Inflammatory macrophage treated with lipopolysaccharide for 1 hour (primary cell): ENCODE results near the gene BAMBI.

ENCODE experiments used
- DNase-seq, 2 donors: peaks; one replicate each; pipeline ENCODE4 v3.0.0-alpha.2; 2020 to 2022

BAMBI gene

GRCh38 chr10:28709001-28709710 is 31.8 kb downstream of the BAMBI start:
- DNase-seq: no peak

GRCh38 chr10:28710202-28710886 is 33.0 kb downstream of the BAMBI start:
- DNase-seq: no peak

GRCh38 chr10:28711041-28711440 is 33.7 kb downstream of the BAMBI start:
- DNase-seq: no peak

- no peak for DNase-seq
These were observed 34.5 kb downstream of the BAMBI start for GRCh38 chr10:28711776-28712175.

- DNase-seq: no peak
These were observed 36.5 kb downstream of the BAMBI start for GRCh38 chr10:28713626-28714352.

- DNase-seq: no peak
These were observed 37.2 kb downstream of the BAMBI start for GRCh38 chr10:28714401-28715053.

- no peak for DNase-seq
These were observed 37.9 kb downstream of the BAMBI start for GRCh38 chr10:28715246-28715645.

GRCh38 chr10:28715757-28716156 is 38.4 kb downstream of the BAMBI start:
- no peak for DNase-seq

- no peak for DNase-seq
These were observed 39.4 kb downstream of the BAMBI start for GRCh38 chr10:28716748-28717147.

GRCh38 chr10:28717656-28718201 is 40.4 kb downstream of the BAMBI start:
- no peak for DNase-seq

GRCh38 chr10:28719789-28720436 is 42.6 kb downstream of the BAMBI start:
- no peak for DNase-seq

GRCh38 chr10:28721318-28721951 is 44.1 kb downstream of the BAMBI start:
- DNase-seq: no peak

- DNase-seq: no peak
These were observed 44.9 kb downstream of the BAMBI start for GRCh38 chr10:28722065-28722803.

GRCh38 chr10:28728366-28728765 is 51.0 kb downstream of the BAMBI start:
- DNase-seq: no peak

GRCh38 chr10:28730031-28730778 is 52.9 kb downstream of the BAMBI start:
- DNase-seq: no peak

GRCh38 chr10:28732091-28732490 is 54.8 kb downstream of the BAMBI start:
- no peak for DNase-seq
